HG03521 (cell line): ENCODE data around the gene ESR2.

Source experiments
- ATAC-seq: cut with Tn5 transposase; IDR thresholded peaks from one replicate; pipeline ENCODE4 v1.9.1; 2021; ENCODE audit warnings: mild to moderate bottlenecking, moderate library complexity; ENCODE audit not compliant: unreplicated experiment

Gene ESR2

GRCh38 chr14:64095620-64096019 lies 198.6 kb downstream of the ESR2 start:
- no peak for ATAC-seq

DNA sequence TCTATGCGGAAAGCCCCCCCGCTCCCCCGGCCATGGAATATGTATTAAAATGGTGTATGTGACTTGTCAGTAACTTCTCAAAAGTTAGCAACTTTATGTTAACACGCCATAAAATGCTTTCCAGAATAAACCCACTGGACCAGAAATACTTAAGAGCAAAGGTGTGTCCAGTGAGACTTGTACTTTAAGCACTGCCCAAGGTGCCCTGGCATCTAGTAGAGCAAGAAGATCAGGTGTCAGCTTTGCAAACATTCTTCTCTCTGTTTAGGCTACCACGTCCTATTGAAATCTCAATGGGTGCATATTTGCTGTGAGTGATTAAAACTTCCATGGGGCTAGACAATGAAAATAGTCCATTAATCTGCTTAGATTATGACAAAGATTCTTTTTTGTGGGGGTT lies 201.2 kb downstream of the ESR2 start:
- ATAC-seq: no peak

DNA sequence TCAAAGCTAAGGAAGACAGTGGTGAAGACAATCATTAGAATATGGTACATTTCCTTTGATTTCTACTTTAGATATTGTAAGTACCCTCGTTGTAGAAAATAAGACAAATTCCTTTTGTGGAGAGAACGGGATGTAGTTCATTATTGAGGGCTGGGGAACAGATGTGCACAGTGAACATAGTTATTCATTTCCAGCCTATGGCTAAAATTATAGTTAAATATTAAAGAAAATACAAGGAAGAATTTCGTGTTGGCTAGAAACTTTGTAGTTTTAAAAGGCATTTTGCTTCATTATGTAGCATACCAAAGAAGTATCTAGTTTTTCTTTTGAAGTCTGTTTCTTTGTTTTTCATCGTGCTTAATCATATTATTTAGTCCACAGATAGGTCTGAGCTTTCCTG lies 201.8 kb downstream of the ESR2 start:
- no peak for ATAC-seq

GRCh38 chr14:64091217-64091616 lies 203.0 kb downstream of the ESR2 start:
- no peak for ATAC-seq

DNA sequence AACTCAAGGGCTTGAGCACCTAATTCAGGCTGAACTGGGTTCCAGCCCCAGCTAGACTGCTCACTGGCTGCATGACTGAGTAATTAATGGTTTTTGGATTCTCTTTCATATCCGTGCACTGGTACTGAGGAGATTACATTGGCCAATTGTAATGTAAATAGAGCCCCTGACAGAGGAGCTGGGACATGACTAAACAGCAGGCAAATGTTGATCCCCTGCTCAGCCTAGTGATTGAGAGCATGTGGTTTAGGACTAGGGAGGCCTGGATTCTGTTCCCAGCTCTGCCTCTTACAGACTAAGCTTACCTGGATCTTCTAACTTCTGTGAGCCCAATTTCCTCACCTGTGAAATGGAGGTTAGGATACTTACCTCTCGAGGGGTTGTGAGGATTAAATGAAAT lies 204.3 kb downstream of the ESR2 start:
- no peak for ATAC-seq

- no peak for ATAC-seq
Measured at GRCh38 chr14:64088647-64088964, 205.6 kb downstream of the ESR2 start.

- no peak for ATAC-seq
Measured at GRCh38 chr14:64082837-64083236, 211.3 kb downstream of the ESR2 start.

DNA sequence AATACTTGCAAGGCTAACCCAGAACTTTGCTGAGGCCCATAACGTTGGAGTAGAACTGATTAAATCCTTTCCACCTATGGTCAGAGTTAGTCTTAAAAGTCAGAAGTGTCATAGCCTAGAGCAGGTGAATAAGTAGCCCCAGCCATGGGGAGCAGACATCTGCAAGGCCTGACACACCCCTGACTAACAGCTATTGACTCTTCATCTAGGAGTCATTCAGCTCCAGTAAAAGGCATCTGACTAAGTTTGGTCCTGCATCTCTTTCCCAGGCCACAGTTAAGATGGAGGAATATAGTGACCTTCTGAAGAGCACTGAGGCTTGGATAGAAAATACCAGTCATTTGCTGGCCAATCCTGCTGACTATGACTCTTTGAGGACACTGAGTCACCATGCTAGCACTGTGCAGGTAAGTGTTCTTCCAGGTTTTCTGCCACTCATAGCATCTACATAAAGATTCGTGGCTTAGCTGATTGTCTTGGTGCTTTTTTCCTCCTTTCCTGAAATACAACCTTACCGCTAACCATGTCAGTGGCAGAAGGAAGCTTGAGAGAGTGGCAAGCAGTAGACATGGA lies 212.9 kb downstream of the ESR2 start:
- no peak for ATAC-seq

DNA sequence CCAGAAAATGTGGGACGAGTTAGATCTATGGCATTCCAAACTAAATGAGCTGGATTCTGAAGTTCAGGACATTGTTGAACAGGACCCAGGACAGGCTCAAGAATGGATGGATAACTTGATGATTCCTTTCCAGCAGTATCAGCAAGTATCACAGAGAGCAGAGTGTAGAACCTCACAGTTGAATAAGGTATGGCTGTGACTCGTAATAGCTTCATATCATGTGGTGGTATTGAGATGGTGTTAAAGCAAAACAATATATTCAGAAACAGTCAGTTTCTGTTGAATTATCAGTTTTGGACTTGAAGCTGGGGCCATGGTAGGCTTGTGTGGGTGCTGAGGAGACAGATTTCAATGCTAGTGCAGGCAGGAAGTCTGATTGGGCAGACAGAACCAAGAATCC lies 213.7 kb downstream of the ESR2 start:
- ATAC-seq: no peak

DNA sequence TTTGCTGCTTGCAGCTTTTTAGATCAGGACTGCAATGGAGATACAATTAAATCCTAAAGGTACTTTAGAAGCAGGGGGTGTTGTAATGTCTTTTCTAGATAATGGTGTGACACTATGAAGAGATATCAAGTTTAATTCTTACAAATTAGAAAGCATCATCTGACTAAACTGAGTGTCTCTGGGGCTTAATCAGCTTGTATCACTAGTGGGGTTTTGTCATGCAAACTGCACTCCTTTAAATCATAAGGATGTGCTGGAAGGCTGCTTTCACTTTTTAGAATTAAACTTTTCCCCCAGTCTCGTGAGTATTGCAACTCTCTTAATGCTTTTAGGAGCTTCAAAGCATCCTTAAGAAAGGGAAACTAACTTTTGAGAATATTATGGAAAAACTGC lies 218.6 kb downstream of the ESR2 start:
- no peak for ATAC-seq

DNA sequence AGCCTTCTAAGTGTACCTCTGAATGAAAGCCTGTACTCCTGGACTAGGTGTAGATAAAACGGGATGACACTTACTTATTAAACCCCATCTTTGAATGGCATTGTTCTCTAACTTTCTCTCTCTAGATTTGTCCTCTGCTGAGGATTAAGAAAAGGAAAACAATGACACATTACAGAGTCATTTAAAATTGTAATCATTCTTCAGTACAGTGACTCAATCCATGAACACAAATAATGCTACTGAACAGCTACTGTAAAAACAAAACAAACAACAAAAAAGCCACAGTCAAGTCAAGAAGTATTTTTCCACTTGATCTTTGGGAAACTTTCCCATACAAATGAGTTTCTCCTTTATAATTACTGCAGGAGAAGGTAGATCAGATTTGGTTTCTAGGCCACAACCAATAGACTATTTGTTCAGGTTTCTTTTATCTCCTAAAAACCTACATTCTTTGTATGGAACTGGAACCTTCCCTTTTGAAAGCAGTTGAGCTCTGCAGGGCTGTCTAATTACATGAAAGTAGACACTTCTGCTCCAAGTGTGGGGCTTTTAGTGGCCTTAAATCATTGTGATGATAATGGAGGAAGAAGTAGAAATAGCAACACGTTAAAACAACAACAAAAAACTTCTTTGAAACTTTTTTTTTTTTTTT lies 219.1 kb downstream of the ESR2 start:
- ATAC-seq: no peak

- no peak for ATAC-seq
Measured at GRCh38 chr14:64069634-64070359, 224.4 kb downstream of the ESR2 start.

DNA sequence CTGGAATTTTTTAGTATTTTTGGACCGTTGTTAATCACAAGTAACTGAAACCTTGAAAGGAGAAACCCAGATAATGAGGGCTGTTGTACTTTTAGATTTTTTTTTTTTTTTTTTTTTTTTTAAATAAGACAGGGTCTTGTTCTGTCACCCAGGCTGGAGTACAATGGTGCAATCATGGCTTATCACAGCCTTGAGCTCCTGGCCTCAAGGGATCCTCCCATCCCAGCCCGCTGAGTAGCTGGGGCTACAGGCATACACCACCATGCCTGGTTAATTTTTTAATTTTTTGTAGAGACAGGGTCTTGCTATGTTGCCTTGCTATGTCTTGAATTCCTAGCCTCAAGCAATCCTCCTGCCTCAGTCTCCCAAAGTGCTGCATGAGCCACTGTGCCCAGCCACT lies 229.7 kb downstream of the ESR2 start:
- ATAC-seq: no peak

- ATAC-seq: no peak
Measured at GRCh38 chr14:64062381-64063115, 231.6 kb downstream of the ESR2 start.

- no peak for ATAC-seq
Measured at GRCh38 chr14:64061706-64062105, 232.5 kb downstream of the ESR2 start.

DNA sequence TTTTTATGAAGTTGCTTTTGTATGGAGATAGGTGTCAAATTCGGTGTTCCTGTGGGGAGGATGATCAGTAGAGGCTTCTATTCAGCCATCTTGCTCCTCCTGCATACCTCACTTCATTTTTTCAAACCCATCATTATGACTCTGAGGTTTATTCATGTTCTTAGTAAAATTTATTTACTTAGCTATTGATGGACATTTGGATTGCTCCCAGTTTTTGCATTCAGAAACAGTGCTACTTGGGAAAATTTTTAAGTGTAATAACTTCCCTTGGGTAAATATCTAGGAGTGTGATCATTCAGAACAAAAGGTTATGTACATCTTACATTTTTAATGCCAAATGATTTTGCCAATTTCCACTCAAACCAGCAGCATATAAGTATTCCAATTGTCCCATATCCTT lies 233.1 kb downstream of the ESR2 start:
- ATAC-seq: no peak

- ATAC-seq: no peak
Measured at GRCh38 chr14:64060648-64061096, 233.5 kb downstream of the ESR2 start.

GRCh38 chr14:64060199-64060545 lies 234.0 kb downstream of the ESR2 start:
- no peak for ATAC-seq

DNA sequence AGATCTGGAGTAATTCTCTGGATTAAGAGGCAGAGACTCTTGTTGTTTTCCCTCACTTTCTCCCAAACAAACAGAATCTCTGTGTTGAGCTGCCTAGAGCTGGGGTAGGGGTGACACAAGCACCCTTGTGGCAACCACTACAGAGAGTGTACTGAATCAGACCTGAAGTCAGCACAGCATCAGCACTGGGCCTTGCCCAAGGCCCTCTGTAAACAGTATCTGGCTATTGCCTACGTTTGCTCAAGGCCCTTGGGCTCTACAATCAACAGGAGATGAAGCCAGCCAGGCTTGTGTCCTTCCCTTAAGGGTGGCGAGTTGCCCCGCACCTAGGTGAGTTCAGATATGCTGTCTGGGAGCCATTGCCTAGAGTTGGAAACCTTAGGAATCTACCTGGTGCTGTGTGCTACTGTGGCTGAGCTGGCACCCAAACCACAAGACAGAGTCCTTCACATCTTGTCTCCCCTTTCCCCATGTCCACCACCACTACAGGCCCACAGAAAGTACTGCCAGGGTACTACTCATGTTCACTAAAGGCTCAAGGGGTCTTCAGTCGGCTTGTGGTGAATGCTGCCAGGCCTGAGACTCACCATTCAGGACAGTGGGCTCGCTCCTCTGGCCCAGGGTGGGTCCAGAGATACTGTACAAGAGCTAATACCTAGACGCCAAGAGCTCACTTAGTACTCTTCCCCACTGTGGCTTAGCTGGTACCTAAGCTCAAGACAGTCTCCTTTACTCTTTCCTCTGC lies 234.5 kb downstream of the ESR2 start:
- ATAC-seq: no peak

DNA sequence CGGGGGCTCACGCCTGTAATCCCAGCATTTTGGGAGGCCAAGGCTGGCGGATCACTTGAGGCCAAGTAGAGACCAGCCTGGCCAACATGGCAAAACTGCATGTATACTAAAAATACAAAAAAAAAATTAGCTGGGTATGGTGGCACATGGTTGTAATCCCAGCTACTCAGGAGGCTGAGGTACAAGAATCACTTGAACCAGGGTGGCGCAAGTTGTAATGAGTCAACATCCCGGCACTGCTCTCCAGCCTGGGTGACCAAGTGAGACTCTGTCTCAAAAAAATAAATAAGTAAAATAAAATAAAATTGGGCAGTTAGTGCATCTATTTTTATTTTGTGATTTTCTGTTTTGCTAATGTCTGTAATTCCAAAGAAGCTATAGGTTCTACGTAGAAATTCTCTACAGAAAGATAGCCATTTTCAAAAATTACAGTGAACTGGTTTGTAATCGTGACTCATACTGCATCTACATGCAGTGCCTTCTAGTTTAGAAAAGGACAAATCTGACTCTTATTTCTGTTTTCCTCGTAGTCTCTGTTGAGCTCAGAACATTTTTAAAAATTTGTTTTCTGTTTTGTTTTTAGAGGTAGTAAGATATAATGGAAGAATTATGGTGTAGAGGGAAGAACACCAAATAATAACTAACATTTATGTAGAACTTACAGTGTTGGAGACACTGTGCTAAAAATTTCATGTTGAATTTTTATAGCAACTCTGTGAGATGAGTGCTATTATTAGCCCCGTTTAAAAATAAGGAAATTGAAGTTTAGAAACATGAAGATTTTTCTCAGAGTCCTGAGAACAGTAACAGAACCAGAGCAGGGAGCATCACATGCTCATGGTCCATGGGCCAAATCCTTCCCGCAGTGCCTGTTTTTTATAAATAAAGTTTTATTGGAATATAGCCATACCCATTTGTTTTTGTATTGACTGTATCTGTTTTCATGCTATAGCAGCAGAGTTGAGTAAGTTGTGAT lies 240.2 kb downstream of the ESR2 start:
- ATAC-seq: no peak
